Inflammatory macrophage treated with lipopolysaccharide for 1 hour (primary cell): ENCODE results near the gene RPUSD2.

ENCODE experiments used
- DNase-seq, 2 donors: peaks; one replicate each; pipeline ENCODE4 v3.0.0-alpha.2; 2020 to 2022

The RPUSD2 gene, protein sequence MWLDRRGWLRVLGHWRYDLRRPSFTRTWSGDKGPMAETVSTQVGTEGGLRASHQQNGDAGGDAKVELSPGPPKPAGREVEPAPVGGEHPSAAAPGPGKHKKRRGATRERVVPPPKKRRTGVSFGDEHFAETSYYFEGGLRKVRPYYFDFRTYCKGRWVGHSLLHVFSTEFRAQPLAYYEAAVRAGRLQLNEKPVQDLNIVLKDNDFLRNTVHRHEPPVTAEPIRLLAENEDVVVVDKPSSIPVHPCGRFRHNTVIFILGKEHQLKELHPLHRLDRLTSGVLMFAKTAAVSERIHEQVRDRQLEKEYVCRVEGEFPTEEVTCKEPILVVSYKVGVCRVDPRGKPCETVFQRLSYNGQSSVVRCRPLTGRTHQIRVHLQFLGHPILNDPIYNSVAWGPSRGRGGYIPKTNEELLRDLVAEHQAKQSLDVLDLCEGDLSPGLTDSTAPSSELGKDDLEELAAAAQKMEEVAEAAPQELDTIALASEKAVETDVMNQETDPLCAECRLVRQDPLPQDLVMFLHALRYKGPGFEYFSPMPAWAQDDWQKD

GRCh38 chr15:40569129-40569953 lies at the start of gene RPUSD2:
Gene RPUSD2, plus strand, starts transcription at chr15:40569299. Its CDS starts 39 bp downstream, at chr15:40569338.
- peak; percentile 86 to 95 for DNase-seq

DNA sequence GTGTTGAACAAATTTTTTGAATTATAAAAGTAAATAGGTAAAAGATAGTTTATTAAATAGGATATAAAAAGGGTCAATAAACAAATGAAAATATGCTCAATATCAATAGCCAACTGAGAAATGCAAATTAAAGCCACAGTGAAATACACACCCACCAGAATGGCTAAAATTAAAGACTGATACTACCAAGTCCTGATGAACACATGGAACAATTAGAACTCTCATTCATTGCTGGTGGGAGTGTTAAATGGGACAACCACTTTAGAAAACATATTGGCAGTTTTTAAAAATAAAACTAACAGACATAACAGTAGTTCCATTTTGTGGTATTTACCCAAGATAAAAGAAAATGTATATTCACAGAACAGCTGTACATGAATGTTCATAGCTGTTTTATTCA lies 45.5 kb upstream of the RPUSD2 start:
- no peak for DNase-seq

DNA sequence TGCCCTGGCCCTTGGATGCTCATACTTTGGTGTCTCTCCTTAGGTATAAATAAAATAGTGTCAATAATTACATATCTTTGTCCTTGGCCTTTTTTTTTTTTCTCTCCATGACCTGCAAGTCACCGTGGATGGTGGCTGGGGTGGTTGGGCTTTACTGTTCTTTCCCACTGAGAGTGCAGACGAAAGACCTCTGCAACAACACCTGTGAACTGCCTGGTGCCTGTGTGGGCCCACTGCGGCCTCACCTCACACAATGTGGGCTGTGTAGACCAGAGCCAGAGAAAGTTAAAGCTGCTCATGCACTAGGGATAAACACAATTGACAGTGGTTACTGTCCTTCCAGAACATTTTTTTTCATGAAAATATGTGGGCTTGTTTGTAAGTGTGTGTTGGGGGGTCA lies 43.2 kb upstream of the RPUSD2 start:
- no peak for DNase-seq

GRCh38 chr15:40528801-40529200 lies 40.3 kb upstream of the RPUSD2 start:
- no peak for DNase-seq

DNA sequence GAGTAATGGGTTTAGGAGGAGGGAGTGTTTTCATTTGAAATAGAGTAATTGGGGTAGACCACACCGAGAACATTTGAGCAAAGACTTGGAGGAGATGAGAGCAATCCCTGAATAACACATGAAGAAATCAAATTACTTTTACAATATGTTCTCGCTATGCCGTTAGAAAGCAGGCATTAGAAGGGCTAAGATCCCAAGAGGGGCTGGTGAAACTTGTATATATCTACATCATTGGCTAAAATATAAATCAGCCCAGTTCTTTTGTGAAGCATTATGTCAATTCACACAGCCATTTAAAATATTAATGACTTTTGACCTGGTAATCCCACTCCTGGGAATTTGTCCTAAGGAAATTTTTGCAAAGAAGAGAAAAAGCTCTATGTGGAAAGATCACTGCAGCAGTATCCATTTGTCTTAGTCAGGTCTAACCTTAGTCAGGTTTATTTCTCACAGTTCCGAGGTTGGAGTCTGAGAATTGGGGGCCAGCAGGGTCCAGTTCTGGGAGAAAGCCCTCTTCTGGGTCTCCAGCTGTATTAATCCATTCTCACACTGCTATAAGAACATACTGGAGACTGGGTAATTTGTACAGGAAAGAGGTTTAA lies 35.2 kb upstream of the RPUSD2 start:
- DNase-seq: no peak

DNA sequence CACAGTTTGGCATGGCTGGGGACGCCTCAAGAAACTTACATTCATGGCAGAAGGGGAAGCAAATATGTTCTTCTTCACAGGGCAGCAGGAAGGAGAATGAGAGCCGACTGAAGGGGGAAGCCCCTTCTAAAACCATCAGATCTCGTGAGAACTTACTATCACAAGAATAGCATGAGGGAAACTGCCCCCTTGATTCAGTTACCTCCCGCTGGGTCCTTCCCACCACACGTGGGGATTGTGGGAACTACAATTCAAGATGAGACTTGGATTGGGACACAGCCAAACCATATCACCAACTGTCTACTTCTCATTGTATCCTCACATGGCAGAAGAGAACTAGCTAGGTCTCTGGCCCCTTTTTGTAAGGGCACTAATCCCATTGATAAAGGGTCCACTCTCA lies 34.7 kb upstream of the RPUSD2 start:
- DNase-seq: no peak

DNA sequence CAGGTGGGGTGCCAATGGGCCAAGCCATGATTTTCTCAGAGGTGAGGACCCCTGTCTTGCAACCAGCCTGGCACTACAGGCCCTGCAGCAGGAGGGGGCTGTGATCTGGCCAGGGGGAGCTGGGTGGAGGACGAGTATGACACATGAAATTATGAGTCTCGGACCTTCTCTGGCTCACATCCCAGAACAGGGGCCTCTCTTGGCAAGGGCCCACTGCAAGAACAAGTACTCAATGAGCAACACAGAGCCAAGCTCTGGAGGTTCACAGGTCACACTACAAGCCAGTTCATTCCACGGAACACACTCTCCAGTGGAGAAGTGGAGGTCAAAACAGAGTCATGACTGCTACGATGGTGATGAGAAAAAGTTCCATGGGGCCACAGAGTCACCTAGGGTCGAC lies 32.6 kb upstream of the RPUSD2 start:
- no peak for DNase-seq

- no peak for DNase-seq
These were observed 30.1 kb upstream of the RPUSD2 start for GRCh38 chr15:40538976-40539375.

DNA sequence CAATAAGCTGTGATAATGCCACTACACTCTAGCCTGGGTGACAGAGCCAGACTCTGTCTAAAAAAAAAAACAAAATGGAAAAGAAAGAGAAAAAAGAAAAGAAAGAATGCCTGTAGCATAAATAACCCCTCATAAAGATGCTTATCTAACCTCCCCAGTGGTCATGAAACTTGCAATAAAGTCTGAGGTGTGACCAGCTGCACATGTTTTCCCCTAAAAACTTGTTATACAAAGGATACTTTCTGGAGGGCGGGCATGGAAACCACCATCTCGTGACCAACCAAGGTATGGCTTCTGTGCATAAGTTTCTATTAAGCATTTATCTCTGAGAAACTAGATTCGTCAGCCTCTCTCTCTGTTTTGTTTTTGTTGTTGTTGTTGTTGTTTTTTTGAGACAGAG lies 26.0 kb upstream of the RPUSD2 start:
- no peak for DNase-seq

DNA sequence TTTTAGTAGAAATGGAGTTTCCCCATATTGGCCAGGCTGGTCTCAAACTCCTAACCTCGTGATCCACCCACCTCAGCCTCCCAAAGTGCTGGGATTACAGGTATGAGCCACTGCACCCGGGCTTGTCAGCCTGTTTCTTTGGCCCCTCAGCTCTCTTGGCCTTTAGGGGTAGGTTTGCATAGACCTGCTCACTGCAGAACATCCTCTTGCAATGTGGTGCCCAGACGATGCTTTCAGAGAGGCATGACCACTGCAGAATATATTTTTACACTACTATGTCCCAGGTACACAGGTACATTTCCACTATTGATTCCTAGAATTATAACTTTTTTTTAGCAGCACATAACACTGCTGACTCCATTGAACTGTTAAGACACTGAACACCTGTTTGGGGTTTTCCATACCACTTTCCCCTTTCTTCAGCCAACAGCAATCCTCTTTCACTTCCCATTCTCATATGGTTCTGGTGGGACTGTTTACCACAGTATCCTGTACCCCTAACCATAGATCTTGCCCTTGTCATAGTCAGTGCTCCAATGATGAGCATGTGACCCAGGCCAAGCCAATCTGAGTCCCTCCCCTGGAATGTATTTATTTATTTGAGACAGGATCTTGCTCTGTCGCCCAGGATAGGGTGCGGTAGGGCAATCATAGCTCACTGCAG lies 25.3 kb upstream of the RPUSD2 start:
- no peak for DNase-seq

GRCh38 chr15:40545457-40545856 lies 23.6 kb upstream of the RPUSD2 start:
- DNase-seq: no peak

GRCh38 chr15:40548610-40549009 lies 20.5 kb upstream of the RPUSD2 start:
- no peak for DNase-seq

- DNase-seq: no peak
These were observed 19.2 kb upstream of the RPUSD2 start for GRCh38 chr15:40549894-40550293.

DNA sequence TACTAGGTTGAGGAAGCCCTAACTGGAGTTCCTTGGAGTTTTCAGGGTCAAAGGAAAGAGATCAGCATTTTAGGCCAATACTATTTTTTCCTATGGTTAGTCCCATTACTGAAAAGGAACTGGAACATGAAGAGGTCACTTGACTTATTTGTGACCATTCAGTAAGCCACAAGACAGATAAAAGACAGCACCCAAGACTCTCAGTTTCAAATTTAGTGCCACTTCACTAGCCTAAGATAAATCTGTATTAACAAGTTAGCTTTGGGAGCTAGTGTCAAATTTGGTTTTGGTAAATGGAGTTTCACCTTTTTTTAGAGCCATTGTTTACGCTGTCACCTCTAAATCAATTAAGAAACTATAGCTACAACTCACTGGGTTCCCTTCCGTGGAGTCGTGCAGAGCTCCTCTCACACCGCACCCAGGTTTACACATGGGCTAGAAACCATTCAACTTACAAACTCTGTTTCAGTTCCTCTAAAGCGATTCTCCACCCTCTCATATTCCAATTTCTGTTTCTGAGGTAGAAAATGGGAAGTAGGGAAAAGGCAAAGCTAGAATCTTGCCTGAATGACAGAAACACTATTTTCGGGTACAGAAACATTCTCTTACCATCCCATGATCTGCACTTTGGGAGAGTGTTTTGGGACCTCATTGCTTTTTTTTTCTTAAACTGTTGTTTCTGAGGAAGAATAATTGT lies 18.6 kb upstream of the RPUSD2 start:
- DNase-seq: peak; percentile 72 to 82

DNA sequence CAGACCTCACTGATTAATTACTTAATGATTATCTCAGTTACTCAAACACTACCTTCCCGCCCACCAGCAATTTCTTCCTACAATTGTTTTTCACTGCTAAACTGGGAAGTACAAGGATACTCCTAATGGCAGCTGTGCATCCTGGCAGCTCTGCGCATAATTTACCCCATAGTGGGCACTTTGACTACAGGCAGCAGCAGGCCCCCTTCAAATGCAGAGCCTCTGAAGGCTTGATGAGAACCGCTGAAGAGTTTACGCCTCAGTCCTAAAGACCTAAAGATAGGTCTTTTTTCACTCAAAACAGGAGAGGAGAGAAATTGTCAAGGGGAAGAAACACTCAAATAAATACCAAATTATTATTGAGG lies 15.0 kb upstream of the RPUSD2 start:
- no peak for DNase-seq

GRCh38 chr15:40555876-40556275 lies 13.2 kb upstream of the RPUSD2 start:
- no peak for DNase-seq

GRCh38 chr15:40558952-40559742 lies 10.0 kb upstream of the RPUSD2 start:
- no peak for DNase-seq

- DNase-seq: no peak
These were observed 6.4 kb upstream of the RPUSD2 start for GRCh38 chr15:40562691-40563090.

GRCh38 chr15:40563426-40563825 lies 5.7 kb upstream of the RPUSD2 start:
- DNase-seq: peak; percentile 49 to 60

GRCh38 chr15:40564591-40565332 lies 4.3 kb upstream of the RPUSD2 start, which contains the start of gene CCDC32:
Gene CCDC32, minus strand, starts transcription at chr15:40565042. Its CDS starts 2,027 bp downstream, at chr15:40563015.
- peak; percentile 97 to 99 for DNase-seq
